T-helper 2 cell treated with Interferon-gamma antibody and Interleukin-4, amounts not matched to agents 100 ng/mL and 5 ng/mL, for 36 hours (primary cell): ENCODE results near the gene TLCD2. TPM values are rescaled to one million over a fixed set of nuclear protein-coding genes. Genes with fewer than 3 reads are reported as not detected.
"Not testable (repeated sequence)": the region's sequence is repeated elsewhere in the genome, so short reads cannot be mapped to it uniquely, and the experiment has no call there.

Experiments used
- intact Hi-C: fragments of 100-400 bp; cut with micrococcal nuclease; formaldehyde crosslinking; loops from one replicate; pipeline ENCODE4 v1.15.1; 2023
- total RNA-seq: library from RNA; stranded (reverse); gene quantifications from 2 replicates; pipeline ENCODE4 v1.2.3, GENCODE V29; 2022

Gene TLCD2
- total RNA-seq, 1 donor from 2014 or later: 0.11 TPM

GRCh38 chr17:1718362-1719165 lies 8.4 kb upstream of the TLCD2 start:
- intact Hi-C loops: loop anchor here (5.0 kb wide), 1 partner anchor 51 kb away; no protein-coding TSS in a partner anchor

- intact Hi-C loops: loop anchor here (1.0 to 5.0 kb wide), 9 partner anchors 32 to 684 kb away; partner anchors contain the start of genes DPH1, MNT, RILP and SMYD4
Observed at GRCh38 chr17:1716912-1717695, 6.9 kb upstream of the TLCD2 start.

GRCh38 chr17:1716076-1716911 lies 6.1 kb upstream of the TLCD2 start:
- intact Hi-C loops: loop anchor here (1.0 to 5.0 kb wide), 8 partner anchors 31 to 685 kb away; partner anchors contain the start of genes MNT, RILP and SMYD4

GRCh38 chr17:1715803-1716075 lies 5.6 kb upstream of the TLCD2 start:
- intact Hi-C loops: loop anchor here (1.0 to 5.0 kb wide), 8 partner anchors 30 to 686 kb away; partner anchors contain the start of genes MNT, RILP and SMYD4

GRCh38 chr17:1714980-1715802 lies 5.0 kb upstream of the TLCD2 start:
- intact Hi-C loops: loop anchor here (5.0 kb wide), 1 partner anchor 48 kb away; no protein-coding TSS in a partner anchor

GRCh38 chr17:1714427-1714979 lies 4.3 kb upstream of the TLCD2 start:
- intact Hi-C loops: no loop called here

- intact Hi-C loops: no loop called here
Observed at GRCh38 chr17:1713878-1714426, 3.8 kb upstream of the TLCD2 start.

GRCh38 chr17:1713160-1713877 lies 3.1 kb upstream of the TLCD2 start:
- intact Hi-C loops: no loop called here

GRCh38 chr17:1712271-1712670 lies 2.1 kb upstream of the TLCD2 start:
- intact Hi-C loops: no loop called here

GRCh38 chr17:1711804-1712203 lies 1.6 kb upstream of the TLCD2 start:
- intact Hi-C loops: no loop called here

GRCh38 chr17:1710807-1711553 lies 803 bp upstream of the TLCD2 start:
- intact Hi-C loops: no loop called here

- intact Hi-C loops: no loop called here
Observed at GRCh38 chr17:1709403-1709951, 700 bp downstream of the TLCD2 start.

GRCh38 chr17:1708791-1709346 lies 1.3 kb downstream of the TLCD2 start:
- intact Hi-C loops: not testable (repeated sequence)

GRCh38 chr17:1707107-1707506 lies 3.1 kb downstream of the TLCD2 start:
- intact Hi-C loops: no loop called here

- intact Hi-C loops: no loop called here
Observed at GRCh38 chr17:1705004-1705403, 5.2 kb downstream of the TLCD2 start.

GRCh38 chr17:1703063-1703462 lies 7.1 kb downstream of the TLCD2 start:
- intact Hi-C loops: no loop called here

- intact Hi-C loops: not testable (repeated sequence)
Observed at GRCh38 chr17:1699891-1700290, 10.3 kb downstream of the TLCD2 start.

GRCh38 chr17:1697681-1698080 lies 12.5 kb downstream of the TLCD2 start:
- intact Hi-C loops: no loop called here
